Measurements from ENCODE around the gene CD200R1. TPM values are rescaled to one million over a fixed set of nuclear protein-coding genes. Genes with fewer than 3 reads are reported as not detected.
A peak's percentile ranks its signal among the peaks of the same experiment; 100 is the strongest.

Gene CD200R1
- total RNA-seq, 1 donor from 2014 or later: 0.18 TPM

GRCh38 chr3:113002037-113002436 is 27.1 kb upstream of the CD200R1 start:
- H3K4me1 Mint-ChIP-seq (ENCODE audit: unreplicated experiment): no peaks in the 10 kb centered on the region
- peaks cover 9% of the 10 kb centered on the region for H3K36me3 Mint-ChIP-seq (ENCODE audit: low read depth, unreplicated experiment)
- TF ChIP-seq CTCF (IDR thresholded peaks at IDR 0.05; ENCODE audit: unreplicated experiment): no peak
- H3K27ac Mint-ChIP-seq (ENCODE audit: unreplicated experiment): no peak overlapping the region
- H3K9me3 Mint-ChIP-seq (ENCODE audit: unreplicated experiment): no peaks in the 10 kb centered on the region
- no peaks in the 10 kb centered on the region for H3K27me3 Mint-ChIP-seq (ENCODE audit: unreplicated experiment)
- no peak overlapping the region for H3K4me3 Mint-ChIP-seq (ENCODE audit: unreplicated experiment)
- DNase-seq (ENCODE audit: low spot score): no peak

- TF ChIP-seq CTCF (IDR thresholded peaks at IDR 0.05; ENCODE audit: unreplicated experiment): no peak
- Mint-ChIP-seq H3K9me3 (ENCODE audit: unreplicated experiment) (no peaks in the 10 kb centered on the region), H3K36me3 (ENCODE audit: low read depth, unreplicated experiment) (peaks cover 3% of the 10 kb centered on the region), H3K4me1 (ENCODE audit: unreplicated experiment) (no peaks in the 10 kb centered on the region), H3K4me3 (ENCODE audit: unreplicated experiment) (no peak overlapping the region), H3K27ac (ENCODE audit: unreplicated experiment) (no peak overlapping the region), H3K27me3 (ENCODE audit: unreplicated experiment) (no peaks in the 10 kb centered on the region)
- DNase-seq (ENCODE audit: low spot score): no peak
Observed at GRCh38 chr3:113000691-113001090, 25.8 kb upstream of the CD200R1 start.

GRCh38 chr3:112995800-112996199 is 20.9 kb upstream of the CD200R1 start:
- DNase-seq (ENCODE audit: low spot score): no peak
- Mint-ChIP-seq H3K27ac (ENCODE audit: unreplicated experiment) (no peak overlapping the region), H3K4me1 (ENCODE audit: unreplicated experiment) (peaks cover 4% of the 10 kb centered on the region)

GRCh38 chr3:112990672-112991602 is 16.0 kb upstream of the CD200R1 start, which contains the start of gene GTPBP8:
TSS of gene GTPBP8 (plus strand) at chr3:112990984. CDS start at chr3:112991000, 16 bp downstream.
- H3K27me3 Mint-ChIP-seq (ENCODE audit: unreplicated experiment): peaks cover 5% of the 10 kb centered on the region
- peak within 1 kb of the TSS; percentile 90 for H3K27ac Mint-ChIP-seq (ENCODE audit: unreplicated experiment)
- no peak for TF ChIP-seq CTCF (IDR thresholded peaks at IDR 0.05; ENCODE audit: unreplicated experiment)
- H3K4me1 Mint-ChIP-seq (ENCODE audit: unreplicated experiment): peaks cover 8% of the 10 kb centered on the region
- no peaks in the 10 kb centered on the region for H3K9me3 Mint-ChIP-seq (ENCODE audit: unreplicated experiment)
- DNase-seq (ENCODE audit: low spot score): peak; percentile 85
- peak within 1 kb of the TSS; percentile 93 for H3K4me3 Mint-ChIP-seq (ENCODE audit: unreplicated experiment)
- H3K36me3 Mint-ChIP-seq (ENCODE audit: low read depth, unreplicated experiment): peaks cover 7% of the 10 kb centered on the region

More at GRCh38 chr3:112995800-112996199, 20.9 kb upstream of the CD200R1 start:
- Mint-ChIP-seq H3K27me3 (ENCODE audit: unreplicated experiment) (no peaks in the 10 kb centered on the region), H3K36me3 (ENCODE audit: low read depth, unreplicated experiment) (peaks cover 7% of the 10 kb centered on the region), H3K4me3 (ENCODE audit: unreplicated experiment) (no peak overlapping the region), H3K9me3 (ENCODE audit: unreplicated experiment) (no peaks in the 10 kb centered on the region)
- no peak for TF ChIP-seq CTCF (IDR thresholded peaks at IDR 0.05; ENCODE audit: unreplicated experiment)
